GM18907 (cell line): ENCODE data around the gene IFIH1.

Source experiments
- ATAC-seq: cut with Tn5 transposase; IDR thresholded peaks from one replicate; pipeline ENCODE4 v1.9.1; 2021; ENCODE audit warnings: mild to moderate bottlenecking, moderate library complexity; ENCODE audit not compliant: unreplicated experiment

IFIH1 gene

DNA sequence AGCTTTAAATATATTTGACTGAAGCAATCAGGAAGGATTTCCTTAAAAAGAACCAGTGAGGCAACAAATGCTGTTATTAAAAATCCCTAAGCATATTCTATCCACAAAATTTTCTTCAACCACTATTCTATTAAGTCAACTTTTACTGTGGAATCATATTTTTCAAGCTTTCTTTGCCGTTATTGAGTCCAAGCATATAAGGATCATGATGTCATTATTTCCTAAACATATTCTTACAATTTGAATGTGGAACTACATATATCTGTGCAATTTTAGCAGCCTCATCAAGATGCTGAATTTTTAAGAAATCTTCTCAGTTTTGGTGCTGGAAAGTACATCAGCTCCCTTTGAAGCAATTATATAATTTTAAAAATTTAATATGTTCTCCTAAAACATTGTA, 5.6 kb downstream of the IFIH1 start:
- ATAC-seq = no peak

DNA sequence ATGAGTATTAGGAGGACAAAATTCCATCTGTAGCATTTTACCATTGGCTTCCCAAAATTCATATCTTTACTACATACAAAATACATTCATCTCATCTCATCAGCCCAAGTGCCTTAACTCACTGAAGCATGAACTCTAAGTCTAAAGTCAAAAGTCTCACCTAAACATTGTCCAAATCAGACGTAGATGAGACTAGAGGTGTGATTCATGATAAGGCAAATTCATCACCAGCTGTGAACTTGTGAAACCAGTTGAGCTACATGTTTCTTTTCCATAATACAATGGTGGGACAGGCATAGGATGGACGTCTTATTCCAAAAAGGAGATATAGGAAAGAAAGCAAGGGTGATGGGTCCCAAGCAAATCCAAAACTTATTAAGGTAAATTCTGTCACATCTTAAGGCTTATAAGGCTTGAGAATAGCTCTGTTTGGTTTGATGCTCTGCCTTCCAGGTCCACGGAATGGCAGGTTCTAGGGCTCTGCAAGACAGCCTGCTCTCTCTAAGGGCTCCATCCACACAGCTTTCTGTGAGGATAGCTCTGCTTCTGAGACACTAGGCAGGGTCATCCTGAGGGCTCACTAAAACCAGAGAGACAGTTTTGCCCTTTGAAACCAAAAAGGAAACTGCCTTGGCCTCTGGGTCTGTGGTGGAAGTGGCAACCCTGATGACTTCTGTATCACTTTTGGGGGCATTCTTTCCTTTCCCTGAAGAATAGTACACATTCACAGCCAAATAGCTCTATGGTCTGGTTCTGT, 9.6 kb downstream of the IFIH1 start:
- ATAC-seq = peak; percentile 74

DNA sequence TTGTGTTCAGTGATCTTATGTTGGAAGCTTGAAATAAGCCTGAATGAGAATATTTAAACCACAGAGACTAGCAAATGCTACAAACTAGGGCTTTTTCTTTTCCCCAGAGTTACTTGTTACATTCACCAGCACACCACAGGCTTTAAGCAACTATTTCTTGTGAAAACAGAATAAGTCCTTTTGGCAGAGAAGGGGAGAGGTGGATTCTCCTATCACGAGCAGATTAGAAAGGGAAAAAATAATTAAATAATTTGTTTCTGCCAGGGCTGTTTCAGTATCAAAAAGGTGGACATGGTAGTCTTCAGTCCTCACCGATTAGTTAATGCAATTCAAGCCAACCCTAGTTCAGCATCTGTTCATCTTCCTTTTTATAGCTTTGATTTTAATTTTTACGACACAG, 12.6 kb downstream of the IFIH1 start:
- no peak for ATAC-seq

DNA sequence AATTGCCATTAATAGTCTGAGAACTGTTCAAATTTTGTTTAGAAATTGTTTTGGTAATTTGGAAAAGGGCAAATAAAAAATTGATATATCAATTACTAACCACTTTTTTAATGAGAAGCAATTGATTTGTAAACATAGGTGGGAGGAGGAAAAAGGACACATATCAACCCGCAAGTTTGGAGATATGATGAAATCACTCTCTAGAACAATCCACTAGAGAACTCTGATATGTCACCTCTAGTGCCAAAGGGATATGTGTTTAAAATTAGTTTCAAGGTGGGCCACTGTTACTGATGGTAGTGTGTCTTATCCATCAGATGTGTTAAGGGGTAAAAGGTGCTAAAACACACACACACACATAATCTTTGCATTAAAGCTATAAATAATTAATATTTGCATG, 16.6 kb downstream of the IFIH1 start:
- no peak for ATAC-seq

DNA sequence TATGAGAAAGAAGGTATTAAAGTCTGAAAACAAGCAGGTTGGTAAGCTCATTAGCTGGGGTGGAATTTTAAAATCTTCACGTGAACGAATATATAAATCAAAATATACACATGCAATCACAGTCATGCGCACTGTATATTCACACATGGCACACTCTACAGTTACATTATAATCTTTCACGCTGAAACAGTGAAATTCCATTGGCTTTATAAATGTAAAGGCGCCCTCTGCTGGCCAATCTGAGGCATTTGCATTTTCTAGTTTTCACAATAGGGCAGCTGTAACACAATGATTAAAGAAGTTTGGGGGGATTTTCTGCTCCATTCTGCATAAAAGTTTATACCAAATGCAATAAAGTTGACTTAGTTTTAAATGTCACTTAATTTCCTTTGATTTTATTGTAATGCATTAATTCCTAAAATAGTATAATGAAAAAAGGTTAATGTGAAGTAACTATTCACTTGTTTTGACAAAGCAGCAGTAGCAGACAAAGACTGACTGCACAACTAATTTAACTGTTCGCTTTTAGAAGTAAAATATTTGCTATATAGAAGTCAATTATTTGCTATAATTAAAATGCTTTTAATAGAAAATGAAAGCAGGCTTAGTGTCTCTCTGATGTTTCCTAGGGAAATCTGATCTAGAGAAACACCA, 17.2 kb downstream of the IFIH1 start:
- ATAC-seq = peak; percentile 78

DNA sequence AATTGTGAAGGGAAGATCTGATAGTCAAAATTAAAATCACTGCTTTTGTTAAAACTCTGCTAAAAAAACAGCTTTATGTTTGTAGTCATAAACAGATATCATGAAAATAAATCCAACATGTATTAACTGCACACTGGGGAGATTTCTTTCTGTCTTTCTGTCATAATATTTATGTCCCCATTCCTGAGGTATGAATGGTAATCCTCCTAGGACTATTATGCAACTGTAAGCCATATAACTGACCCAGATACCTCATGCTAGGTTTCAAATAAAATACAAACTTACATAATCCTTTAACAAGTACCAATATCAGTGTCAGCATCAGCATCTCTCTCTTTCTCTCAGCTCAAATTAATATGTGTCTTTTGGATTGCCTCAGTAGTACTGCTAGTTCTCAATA, 18.2 kb downstream of the IFIH1 start:
- ATAC-seq = no peak

DNA sequence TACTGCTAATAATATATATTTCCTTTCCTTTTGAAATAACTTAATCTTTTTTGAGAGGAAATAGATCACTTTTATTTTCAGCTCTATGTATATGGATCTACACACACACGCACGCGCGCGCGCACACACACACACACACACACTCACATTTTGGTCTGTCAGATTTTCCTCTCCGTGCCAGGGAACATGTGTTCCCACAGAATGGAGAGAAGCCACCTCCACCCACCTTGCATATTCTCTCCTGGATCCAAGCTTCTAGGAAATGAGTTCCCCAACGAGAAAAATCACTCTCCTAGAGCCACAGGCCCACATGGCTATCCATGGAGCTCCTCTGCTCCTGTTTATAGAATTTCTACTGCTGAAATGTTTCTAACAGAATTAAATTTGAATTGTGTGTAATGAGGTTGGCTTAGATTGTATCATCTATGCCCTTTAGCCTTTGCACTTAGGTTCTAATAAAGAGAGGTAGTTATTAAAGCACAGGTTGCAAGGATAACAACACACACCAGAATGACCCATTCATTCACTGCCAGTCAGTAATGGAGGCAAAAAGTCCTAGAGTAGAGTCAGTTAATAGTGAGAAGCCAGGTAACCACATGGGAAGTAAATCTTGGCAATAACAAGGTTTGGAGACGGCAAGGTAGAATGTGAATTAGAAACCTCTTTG, 19.7 kb downstream of the IFIH1 start:
- no peak for ATAC-seq

DNA sequence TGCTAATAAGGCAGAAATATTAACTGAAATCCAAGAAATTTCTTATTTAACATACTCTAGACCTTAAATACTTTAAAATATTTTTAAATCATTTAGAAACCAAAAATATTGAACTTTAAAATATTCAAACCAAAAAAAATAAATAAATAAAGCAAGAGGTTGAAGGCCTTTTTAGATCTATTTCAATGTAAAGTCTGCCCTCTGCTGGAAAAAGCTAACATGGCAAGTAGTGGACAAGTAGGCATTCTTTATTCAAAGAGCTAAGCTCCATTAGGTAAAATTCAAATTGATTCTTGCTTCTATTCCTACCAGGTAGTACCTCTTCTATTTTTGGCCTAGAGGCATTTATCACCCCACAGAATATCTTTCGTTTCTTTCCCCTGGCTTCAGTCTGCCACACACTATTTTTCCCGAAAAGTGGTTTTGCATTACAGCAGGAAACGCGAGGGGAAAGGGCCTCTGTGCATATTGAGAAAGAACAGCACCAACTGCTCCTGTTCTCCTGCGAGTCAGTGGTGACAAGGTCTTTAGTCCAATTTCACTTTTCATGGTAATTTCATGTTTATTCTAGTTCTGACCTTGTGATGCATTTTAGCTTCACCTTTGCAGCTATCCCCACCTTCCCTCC, 20.4 kb downstream of the IFIH1 start:
- ATAC-seq = no peak

DNA sequence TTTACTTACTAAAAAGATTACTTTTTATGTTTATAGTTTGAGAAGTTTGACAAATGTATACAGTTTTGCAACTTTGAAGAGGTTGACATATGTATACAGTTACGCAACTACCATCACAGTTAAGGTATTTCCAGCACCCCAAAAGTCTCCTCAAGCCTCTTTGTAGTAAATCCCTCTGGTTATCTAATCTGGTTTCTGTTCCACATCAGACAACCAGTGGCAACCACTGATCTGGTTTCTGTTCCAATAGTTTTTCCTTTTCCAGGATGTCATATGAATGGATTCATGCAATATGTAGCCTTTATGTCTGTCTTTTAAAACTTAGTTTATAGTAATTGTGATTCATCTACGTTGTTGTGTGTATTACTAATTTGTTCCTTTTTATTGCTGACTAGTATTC, 23.5 kb downstream of the IFIH1 start:
- no peak for ATAC-seq

DNA sequence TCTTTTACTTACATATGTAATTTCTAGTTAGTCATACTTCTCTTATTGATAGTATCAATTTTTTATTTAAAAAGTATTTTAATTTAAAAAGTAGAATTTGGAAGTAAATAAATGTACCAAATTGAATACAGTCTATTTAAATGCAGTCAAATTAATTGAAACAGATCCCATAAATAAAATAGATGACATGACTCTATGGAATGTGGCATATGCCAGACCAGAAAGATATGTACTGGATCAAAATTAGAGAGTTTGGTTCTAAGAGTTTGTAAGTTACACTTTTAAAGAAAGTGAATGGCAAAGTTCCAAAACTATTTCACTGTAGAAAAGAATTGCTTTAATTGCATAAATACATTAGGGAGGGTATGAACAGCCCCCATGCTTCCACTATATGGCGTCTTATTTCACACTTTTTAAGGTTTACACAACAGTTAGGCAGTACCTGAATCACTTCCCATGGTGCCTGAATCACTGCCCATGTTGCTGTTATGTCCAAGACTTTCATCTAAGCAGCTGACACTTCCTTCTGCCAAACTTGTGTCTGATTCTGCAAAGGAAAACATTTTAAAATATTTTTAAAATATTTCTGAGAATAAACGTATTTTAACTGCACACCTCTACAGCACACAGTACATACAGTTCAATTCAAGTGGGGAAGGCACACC, 25.2 kb downstream of the IFIH1 start:
- no peak for ATAC-seq

DNA sequence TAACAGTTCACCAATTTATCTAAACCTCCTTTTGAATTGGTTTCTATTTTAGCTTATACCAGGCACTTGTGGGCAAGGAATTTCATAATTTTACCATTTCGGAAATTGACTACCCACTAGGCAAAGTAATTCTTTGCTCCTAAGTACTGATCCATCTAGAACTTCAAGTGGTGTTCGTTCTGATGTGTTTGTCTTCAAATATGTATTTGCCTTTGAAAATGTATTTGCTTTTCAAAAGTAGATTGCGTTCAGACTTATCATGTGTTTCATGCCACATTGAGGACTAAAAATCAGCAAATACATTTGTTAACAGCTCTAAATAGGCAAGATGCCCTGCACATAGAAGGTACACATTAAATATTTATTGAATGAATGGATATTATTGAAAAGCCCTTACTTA, 26.7 kb downstream of the IFIH1 start:
- ATAC-seq = no peak

DNA sequence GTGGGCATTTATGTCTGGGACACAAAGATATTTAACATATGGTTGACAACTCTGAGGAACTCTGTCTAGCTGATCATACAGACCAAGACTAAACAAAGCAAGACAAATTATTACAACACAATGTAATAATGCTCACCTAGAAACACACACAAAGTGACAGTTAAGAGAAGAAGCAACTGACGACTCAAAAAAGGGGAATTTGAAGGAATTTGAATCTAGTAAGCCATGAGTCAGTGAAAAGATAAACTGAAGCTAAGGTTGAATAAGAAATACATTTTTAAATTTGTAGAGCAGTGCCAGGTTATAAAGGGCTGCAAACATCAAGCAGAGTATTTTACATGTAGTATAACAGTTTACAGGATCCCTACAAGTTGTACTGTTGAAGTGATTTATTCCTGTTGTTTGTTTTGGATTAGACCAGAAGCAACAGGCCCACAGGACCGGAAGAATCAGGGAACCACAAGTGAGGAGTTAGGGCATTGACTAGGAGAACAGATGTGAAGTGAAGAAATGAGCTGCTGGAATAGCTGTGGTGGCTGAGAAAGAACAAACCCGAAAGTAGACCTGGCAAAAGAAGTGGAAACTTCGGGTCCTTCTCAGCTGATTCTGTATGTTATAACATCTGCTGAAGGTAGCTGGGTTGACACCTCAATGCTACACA, 35.6 kb downstream of the IFIH1 start:
- ATAC-seq = no peak

DNA sequence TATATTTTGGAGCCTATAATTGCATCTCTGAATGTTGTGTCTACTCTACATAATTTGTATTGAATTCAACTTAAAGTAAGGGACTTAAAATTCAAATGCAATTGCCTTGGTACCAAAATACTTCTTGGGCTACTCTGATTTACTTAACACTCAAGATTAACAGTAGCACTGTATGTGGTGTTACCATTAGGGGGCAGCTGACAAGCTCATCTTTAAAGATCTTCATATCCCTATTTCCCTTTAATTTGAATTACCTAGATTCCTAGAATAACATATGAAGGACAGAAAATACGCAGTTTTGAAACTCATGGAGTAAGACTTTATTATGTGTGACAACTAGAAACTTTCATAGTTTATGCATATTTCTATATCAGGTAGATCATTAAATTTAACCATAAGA, 37.8 kb downstream of the IFIH1 start:
- ATAC-seq = no peak

DNA sequence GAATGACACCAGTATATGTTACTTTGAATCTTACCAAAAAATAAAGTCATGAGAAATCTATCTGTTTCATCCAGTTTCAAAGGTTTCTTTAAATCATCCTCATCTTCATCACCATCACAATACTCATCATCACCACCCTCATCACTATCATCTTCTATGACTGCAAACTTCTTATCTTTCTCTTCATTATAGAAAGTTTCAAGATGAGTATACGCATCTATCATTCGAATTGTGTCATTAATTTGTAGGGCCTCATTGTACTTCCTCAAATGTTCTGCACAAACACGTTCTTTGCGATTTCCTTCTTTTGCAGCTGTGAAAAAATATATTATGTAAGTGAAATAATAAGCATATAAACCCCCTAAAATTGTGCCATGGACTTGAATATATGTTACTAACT, 41.1 kb downstream of the IFIH1 start:
- no peak for ATAC-seq

DNA sequence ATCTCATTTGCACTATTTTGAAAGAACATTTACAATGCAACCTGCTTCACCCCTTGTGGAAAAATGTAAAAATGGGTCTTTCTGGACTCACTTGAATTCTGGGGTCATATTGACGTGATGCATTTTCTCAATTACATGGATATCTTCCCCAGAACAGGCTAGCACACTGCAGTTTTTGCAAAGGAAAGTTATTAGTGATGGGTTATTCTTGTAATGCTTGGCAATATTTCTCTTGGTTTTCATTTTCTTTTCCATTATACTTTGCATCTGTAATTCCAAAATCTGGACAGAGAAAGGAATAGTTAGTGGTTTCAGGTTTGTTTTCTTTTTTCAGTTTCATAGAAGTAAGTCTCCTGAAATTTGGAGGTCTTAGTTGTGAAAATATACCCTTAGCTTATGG, 50.5 kb downstream of the IFIH1 start:
- no peak for ATAC-seq

DNA sequence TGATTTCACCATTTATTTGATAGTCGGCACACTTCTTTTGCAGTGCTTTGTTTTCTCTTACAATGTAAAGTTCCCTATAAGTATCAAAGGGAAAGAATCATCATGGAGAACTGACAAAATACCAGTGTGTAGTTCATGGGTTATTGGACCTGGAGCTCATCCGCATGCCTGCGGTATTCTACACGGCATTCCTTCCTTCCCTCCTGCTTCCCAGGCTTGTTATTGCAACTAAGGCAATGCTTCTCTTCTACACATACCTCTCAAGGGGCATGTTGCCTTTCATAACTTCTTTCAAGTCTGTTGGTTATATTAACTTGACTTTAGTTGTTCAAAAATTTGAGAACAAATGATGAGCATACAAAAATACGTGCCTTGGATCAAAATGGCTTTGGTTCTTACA, 51.0 kb downstream of the IFIH1 start:
- no peak for ATAC-seq

DNA sequence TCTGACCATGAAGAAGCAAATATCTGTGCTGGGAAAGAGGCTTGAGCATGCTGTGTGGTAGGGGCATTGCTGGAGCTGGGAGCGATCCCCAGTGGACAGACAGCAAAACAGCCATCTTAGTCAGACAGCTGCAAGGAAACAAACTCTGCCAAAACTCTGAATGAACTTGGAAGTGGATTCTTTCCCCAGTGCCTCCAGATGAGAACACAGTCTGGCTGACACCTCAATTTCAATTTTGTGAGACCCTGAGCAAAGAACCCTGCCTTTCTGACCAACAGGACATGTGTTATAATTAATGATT, 52.1 kb downstream of the IFIH1 start:
- no peak for ATAC-seq

DNA sequence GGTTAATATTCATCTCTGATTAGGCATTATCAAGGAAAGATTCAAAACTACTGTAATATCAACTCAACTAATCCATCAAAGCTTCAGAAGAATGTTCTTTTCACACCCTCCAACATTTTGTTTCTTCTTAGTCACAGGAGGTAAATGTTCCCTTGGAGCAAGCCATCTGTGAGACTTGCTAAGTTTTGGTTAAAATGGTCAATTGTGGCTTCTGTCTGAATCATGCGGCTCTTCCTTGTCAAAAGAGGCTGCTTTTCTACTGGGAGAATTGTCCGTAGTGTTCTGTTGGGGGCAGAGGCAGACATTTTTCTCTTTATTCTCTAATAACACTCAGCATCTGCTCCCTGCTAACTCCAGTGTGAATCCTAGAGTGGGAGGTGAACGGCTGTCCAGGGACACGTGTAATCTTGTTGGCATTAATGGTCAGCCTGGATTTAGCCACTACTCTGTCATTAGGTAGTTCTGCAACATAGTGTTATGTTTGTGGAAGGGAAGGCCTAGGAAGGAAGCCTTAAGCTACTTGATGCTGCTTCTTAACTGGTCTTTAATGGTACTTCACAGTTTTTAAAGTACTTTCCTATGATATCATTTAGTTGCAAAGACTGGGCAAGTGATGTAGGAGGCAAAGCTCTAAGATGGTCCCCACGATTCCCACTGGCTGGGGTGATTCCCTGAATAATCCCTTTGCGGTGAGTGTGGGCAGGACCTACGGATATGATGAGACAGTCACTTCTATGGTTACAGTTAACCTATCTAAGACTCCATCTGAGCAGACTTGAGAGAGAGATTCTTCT, 52.6 kb downstream of the IFIH1 start:
- ATAC-seq = no peak

DNA sequence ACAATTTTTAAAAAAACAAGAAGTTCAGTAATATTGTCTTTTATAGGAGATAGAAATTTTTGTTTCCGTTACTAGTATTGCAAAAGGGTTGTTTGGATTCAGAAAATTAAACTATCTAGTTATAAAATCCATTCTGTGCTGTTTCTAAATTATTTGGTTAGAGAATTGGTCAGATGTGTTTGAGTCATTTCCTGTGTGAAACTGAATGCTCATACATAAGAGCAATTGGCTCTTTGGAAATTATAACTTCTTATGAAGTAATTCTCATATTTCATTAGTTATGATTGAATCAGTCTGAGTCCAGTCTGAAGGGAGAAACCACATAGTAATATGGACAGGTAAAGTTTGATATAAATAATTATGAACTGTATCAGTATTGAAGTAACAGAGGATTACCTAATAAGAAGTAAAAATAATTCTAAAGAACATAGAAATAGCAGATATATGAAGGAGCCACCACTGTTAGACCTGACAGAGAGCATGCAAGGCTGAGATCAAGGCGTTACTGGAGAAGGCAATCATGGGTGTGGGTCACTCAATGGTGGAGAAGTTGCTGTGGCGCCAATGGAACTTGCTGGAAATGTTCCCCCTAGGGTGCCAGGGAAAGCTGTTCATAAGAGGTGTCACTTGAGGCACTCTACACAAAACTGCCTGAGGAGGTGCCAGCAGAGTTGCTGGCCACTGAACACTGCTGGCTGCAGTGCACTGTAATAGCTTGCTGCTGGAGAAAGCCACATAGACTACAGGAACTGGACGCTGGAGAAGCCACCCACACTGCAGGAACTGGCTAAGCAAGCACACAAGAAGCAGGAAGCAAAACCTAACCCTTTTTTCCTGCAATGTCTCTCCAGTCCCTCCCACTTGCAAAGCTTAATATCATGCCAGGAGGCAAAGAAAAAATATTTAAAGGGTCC, 57.2 kb downstream of the IFIH1 start:
- peak; percentile 66 for ATAC-seq
